Endothelial cell of umbilical vein (primary cell): ENCODE data around the gene EMP2.

ENCODE experiments used
- CTCF ChIP-seq, 2 donors: IDR thresholded peaks; 1 replicate in 1 of 2; 2 replicates in 1 of 2; pipeline ENCODE4 v1.5.1; 2011; ENCODE audit warnings: low read length in 2 of 2, mild to moderate bottlenecking in 2 of 2, moderate library complexity in 2 of 2, control low read depth in 1 of 2, inconsistent platforms in 1 of 2, low read depth in 1 of 2; ENCODE audit not compliant: insufficient read depth in 1 of 2; ENCODE audit errors: extremely low read depth in 1 of 2
- JUN ChIP-seq: IDR thresholded peaks from 2 replicates; pipeline ENCODE4 v1.6.1; 2011; ENCODE audit warnings: borderline replicate concordance, low read depth; ENCODE audit not compliant: insufficient read length, insufficient read depth
- MAX ChIP-seq: IDR thresholded peaks from 2 replicates; pipeline ENCODE4 v1.6.1; 2011; ENCODE audit not compliant: insufficient read depth, insufficient read length
- MYC ChIP-seq: IDR thresholded peaks from one replicate; pipeline ENCODE4 v1.6.1; 2011; ENCODE audit warnings: mild to moderate bottlenecking, low read depth, low read length
- POLR2A ChIP-seq: IDR thresholded peaks from 2 replicates; pipeline ENCODE4 v1.6.1; 2012; ENCODE audit warnings: low read depth, mild to moderate bottlenecking, control low read depth, low read length
- POLR2AphosphoS5 ChIP-seq: IDR thresholded peaks from 2 replicates; pipeline ENCODE4 v1.6.1; 2012; ENCODE audit warnings: low read depth, mild to moderate bottlenecking, control low read depth, low read length, moderate library complexity; ENCODE audit not compliant: insufficient read depth

- TF ChIP-seq POLR2A (no peak), POLR2AphosphoS5 (no peak), CTCF (IDR thresholded peaks at IDR 0.05; ENCODE audit: extremely low read depth in 1 of 2, insufficient read depth in 1 of 2, low read depth in 1 of 2, low read length in 2 of 2) (no peak), MAX (no peak), MYC (no peak), JUN (no peak)
These were observed 28.5 kb downstream of the EMP2 start for GRCh38 chr16:10551881-10552280.
